Stimulated activated CD4-positive, alpha-beta T cell treated with anti-CD3 and anti-CD28 coated beads, Interleukin-15, amount 100 ng/mL, for 48 hours (primary cell): ENCODE data around the gene TOR3A.

Experiments
- DNase-seq, 2 donors: peaks; one replicate each; pipeline ENCODE4 v3.0.0-alpha.2; 2020; ENCODE audit warnings: low read depth in 2 of 2

The TOR3A gene

DNA sequence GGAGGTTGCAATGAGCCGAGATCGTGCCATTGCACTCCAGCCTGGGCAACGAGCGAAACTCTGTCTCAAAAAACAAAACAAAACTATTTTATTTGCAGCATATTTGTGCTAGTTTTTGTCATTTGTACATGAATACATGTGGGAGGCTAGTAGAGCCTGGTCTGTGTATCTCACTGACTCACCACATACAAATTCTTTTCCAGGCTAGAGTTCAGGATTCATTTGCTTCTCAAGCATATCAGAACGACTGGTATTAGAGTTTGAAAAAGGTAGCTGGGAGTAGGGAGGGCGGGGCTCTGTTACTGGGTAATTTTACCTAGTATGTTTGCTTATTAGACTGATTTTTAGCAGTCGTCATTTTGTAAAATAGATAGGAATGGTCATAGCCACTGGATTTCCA is 4.5 kb upstream of the TOR3A start:
- no peak for DNase-seq

DNA sequence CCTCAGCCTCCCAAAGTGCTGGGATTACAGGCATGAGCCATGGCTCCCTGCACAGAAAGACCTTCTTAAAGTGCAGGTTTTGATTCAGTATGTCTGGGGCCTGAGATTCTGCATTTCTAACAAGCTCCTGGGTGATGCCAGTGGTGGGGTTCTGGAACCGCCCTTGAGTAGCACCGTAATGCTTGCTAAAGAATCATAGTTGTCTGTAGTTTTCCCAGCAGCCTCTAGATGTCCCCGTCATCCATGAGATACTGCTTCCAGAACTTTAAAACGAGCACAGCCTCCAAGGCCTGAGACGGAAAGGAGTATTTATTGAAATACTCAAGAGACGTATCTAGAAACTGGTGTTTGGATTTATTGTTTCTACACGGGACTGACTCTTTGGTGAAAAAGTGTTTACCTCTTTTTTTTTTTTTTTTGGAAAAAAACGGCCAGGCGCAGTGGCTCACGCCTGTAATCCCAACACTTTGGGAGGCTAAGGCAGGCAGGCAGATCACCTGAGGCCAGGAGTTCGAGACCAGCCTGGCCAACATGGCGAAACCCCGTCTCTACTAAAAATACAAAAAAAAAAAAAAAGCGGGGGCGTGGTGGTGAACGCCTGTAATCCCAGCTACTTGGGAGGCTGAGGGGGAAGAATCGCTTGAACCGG is 2.6 kb upstream of the TOR3A start:
- peak; percentile 14 to 47 for DNase-seq

GRCh38 chr1:179080866-179081686 is 794 bp upstream of the TOR3A start:
- DNase-seq = peak; percentile 7 to 12

DNA sequence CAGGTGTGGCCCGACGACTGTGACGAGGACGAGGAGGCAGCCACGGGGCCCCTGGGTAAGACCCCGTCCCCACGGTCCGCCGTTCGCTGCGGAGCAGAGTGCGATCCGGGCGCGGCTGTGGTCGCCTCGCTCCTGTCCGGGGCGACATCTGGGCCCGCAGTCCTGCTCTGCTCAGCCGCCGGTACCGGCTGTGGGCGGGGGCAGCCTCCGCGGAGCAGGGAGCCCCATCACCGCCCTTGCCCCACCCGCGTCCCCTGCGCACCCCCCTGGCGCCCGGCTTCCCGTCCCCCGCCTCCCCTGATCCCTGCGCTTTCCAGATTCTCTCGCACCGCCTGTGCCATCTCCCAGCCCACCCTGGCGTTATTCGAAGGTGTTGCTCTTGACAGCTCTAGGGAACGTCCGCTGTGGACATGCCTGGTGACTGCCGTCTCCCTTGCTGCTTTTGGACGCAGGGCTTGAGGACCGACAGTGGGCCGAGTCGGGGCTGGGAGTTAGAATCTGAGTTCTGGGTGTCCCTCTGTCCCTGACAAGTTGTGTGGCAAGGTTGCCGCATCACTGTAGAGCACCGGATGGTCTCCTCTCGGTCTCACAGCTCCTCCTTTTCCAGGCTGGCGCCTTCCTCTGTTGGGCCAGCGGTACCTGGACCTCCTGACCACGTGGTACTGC is 596 bp downstream of the TOR3A start:
- DNase-seq = peak in 1 of 2 donors; percentile 7

DNA sequence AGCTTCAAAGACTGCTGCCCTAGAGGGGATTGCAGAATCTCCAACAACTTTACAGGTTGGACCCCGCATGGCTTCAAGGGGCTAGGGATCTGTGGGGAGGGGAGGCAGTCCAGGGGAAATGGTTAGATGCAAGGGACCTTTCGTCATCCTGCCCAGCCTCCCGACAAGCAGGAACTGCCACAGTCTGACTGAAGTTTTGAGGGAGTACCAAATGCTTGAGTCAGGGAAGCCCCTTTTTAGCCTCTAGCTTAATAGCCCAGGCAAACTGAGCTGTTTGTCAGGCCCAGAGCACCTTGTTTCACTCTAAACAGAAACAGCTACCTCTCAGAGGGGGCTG is 1.1 kb downstream of the TOR3A start:
- peak in 1 of 2 donors; percentile 11 for DNase-seq

DNA sequence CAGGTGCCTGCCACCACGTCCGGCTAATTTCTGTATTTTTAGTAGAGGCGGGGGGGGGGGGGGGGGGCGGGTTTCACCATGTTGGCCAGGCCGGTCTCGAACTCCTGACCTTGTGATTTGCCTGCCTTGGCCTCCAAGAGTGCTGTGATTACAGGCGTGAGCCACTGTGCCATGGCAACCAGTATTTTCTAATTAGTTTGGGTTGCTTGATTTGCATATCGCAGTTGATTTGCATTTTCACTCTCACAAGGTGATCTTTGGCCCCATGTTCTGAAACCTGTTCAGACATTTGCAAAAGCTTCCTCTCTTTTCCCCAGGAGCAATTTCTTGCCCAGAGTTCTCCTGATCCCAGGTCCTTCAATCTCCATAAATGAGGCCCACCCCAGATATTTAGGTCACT is 1.7 kb downstream of the TOR3A start:
- DNase-seq = no peak

- DNase-seq = no peak
Observed at GRCh38 chr1:179087665-179088064, 5.8 kb downstream of the TOR3A start.

GRCh38 chr1:179089827-179090482 is 8.1 kb downstream of the TOR3A start:
- no peak for DNase-seq

- DNase-seq = no peak
Observed at GRCh38 chr1:179090522-179090921, 8.7 kb downstream of the TOR3A start.

- no peak for DNase-seq
Observed at GRCh38 chr1:179090923-179091322, 9.1 kb downstream of the TOR3A start.

GRCh38 chr1:179091691-179092165 is 9.9 kb downstream of the TOR3A start:
- no peak for DNase-seq

- no peak for DNase-seq
Observed at GRCh38 chr1:179092896-179093461, 11.1 kb downstream of the TOR3A start.

DNA sequence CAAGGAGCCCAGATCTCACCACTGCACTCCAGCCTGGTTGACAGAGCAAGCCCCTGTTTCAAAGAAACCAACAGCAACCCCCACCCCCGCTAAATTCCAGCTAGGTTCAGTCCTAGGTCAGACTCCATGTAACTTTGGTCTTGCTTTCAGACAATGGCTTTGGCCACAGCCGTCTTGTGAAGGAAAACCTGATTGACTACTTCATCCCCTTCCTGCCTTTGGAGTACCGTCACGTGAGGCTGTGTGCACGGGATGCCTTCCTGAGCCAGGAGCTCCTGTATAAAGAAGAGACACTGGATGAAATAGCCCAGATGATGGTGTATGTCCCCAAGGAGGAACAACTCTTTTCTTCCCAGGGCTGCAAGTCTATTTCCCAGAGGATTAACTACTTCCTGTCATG is 12.9 kb downstream of the TOR3A start:
- no peak for DNase-seq

DNA sequence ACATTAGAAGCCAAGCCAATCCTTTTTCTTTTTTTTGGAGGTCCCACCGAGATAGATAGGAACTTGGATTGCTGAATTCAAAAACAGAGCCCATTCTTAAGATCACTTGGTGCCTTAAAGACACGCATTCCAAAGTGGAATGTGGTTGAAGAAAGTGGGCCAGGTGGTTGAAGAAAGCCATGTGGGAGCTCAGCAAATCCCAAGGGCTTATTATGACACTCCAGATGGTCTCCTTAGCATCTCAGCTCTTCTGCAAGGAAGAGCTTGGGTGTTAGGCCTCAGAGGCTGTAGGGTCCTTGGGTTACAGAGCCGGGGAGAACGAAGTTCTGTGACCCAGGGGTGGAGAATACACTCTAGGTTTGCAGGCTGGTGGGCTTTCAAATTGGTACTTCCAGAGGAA is 13.5 kb downstream of the TOR3A start:
- DNase-seq = no peak

DNA sequence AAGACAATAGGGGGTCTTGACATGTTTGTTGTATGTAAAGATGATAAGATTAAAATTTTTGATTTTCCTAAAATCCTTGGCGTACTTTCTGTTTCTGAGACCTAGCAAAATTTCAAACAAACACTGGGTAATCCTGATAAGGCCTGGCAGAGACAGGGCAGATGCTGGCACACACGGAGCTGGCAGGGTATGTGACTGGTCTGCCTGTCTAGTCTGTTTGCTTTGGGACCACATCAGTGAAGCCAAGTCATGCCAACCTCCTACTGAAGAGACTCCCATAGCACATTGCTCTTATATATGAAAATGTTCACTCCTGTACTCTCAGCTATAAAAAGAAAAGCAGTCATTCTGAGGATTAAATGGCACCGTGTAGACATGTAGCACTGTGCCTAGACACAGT is 14.1 kb downstream of the TOR3A start:
- no peak for DNase-seq

DNA sequence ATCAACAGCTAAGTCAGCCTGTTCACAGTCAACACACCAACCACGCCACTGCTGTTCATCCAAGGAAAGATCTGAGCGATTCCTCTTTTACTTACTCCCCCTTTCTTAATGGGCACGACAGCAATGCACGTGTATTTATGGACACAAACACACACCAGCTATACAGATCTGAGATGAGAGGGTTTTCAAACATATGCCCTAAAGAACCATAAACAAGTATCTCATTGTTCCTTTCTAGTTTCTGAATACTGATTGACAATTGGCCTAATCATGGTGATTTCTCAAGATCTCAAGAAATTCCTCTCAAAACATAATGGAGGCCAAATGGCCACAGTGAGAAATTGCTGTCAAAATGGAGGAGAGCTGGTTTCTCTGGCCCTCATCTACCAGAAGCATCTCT is 18.0 kb downstream of the TOR3A start:
- DNase-seq = no peak

DNA sequence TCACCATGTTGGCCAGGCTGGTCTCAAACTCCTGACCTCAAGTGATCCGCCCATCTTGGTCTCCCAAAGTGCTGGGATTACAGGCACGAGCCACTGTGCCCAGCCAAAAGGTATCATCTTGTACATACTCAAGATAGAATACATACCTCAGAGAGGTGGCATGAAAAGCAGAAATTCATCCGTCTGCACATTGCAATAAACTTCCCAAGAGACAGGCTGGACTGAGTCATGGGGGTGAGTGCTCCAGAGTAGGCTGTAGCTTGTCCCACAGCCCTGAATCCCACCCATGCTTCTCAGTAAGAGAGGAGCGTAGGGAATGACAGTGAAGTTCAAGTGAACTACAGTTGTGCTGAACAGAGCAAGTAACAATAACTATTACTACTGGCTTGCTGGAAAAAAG is 19.7 kb downstream of the TOR3A start:
- DNase-seq = no peak

GRCh38 chr1:179103999-179104398 is 22.1 kb downstream of the TOR3A start:
- DNase-seq = no peak

DNA sequence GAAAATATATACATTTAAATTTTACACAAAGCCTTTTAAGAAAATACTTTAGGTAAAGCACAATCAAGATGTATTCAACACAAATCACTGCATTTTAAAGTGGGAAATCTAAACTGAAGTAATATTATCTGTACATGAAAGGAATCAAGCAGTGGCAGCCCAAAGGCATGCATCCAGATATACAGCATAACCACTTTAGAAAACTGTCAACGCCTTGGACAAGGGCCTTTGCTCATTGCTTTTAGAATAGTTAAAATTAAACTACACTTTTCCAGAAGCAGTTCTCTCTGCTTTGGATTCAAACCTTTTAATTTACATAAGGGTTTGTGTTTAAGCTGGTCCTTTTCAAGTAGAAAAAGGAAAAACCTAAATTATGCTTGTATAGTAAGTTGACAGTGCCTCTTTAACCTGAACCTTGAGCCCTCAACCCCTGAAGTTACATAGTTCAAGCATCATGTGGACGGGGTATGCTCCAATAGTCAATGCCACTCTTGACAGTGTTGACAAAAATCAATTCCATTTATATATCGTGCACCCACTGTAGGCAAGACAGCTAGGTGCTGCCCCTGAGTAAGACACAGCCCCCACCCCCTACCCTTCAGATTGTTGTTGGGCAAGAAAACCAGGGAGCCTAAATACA is 22.9 kb downstream of the TOR3A start:
- no peak for DNase-seq

- DNase-seq = no peak
Observed at GRCh38 chr1:179105393-179105792, 23.5 kb downstream of the TOR3A start.
